Ureter (tissue), 1 donor: ENCODE results near the gene NDUFA11. TPM values are rescaled to one million over a fixed set of nuclear protein-coding genes. Genes with fewer than 3 reads are reported as not detected.

Experiments used
- DNase-seq: peaks from one replicate; pipeline ENCODE4 v3.0.0-alpha.2; 2020; ENCODE audit warnings: low spot score
- total RNA-seq: library from RNA; stranded (reverse); gene quantifications from one replicate; pipeline ENCODE4 v1.2.4, GENCODE V29; 2023
- donor health status: DM: yes; HTN: yes; CAD: no.

NDUFA11 gene
- total RNA-seq, 1 donor from 2014 or later, result 177 TPM

DNA sequence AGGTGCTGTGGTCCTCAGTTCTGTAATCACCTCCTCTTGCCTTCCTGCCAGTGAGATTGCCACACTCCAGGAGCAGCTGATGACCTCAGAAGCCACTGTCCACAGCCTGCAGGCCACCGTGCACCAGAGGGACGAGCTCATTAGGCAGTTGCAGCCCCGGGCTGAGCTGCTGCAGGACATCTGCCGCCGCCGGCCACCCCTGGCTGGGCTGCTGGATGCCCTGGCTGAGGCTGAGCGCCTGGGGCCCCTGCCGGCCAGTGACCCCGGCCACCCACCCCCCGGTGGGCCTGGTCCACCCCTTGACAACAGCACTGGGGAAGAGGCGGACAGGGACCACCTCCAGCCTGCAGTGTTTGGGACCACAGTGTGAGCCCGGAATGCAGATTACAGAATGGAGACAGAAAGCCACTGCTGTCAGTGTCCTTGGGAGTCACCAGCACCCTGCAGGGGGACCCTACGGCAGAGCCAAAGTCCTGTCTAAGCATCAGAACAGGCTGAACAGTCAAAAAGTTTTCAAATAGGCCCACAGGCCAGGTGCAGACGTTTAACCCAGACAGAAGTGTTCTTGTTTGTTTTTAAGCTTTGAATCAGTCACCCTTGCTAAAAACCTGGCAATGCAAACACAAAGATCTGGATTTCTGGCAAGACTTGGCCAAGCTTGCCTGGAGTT is 5.3 kb upstream of the NDUFA11 start:
- no peak for DNase-seq

DNA sequence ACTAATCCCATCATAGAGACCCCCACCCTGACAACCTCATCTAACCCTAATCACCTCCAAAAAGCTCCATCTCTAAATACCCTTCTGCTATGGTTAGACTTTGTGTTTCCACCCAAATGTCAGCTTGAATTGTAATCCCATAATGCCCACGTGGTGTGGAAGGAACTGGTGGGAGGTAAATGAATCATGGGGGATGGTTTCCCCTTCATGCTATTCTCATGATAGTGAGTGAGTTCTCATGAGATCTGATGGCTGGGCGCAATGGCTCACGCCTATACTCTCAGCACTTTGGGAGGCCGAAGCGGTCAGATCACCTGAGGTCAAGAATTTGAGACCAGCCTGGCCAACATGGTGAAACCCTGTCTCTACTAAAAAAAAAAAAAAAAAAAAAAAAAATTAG is 3.7 kb upstream of the NDUFA11 start:
- DNase-seq, result no peak

- DNase-seq, result no peak
These were observed 1.7 kb upstream of the NDUFA11 start for GRCh38 chr19:5905114-5905778.

GRCh38 chr19:5904352-5905113 is 943 bp upstream of the NDUFA11 start, which contains the start of gene VMAC:
Gene VMAC, plus strand, starts transcription at chr19:5904872. Its CDS starts 19 bp downstream, at chr19:5904891.
- peak; percentile 100 for DNase-seq

DNA sequence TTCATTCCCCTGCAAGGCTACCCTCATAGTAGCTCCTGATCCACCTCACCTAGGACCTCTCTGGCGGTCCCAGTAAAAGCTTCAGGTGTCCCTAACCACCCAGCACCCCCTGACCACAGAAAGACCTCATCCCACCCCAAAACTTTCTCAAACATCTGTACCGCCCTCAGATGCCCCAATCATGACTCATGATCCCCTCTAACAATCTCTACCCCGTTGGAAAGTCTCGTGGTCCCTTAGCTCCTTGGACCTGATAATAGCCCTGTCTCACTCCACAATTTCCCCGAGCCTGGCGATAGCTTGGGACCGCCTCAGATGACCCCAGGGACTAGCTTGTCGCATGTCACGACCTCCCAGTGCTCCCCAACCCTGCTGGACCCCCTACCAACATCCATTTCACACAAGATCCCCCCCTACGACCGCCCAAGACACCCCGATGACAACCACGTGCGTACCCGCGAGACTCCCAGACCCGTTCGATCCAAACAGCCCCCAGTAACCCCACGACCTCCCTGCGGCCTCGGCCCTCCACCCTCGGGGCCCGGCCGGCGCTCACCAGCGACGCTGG is 450 bp downstream of the NDUFA11 start:
- no peak for DNase-seq

GRCh38 chr19:5900976-5901375 is 2.6 kb downstream of the NDUFA11 start:
- DNase-seq, result no peak

DNA sequence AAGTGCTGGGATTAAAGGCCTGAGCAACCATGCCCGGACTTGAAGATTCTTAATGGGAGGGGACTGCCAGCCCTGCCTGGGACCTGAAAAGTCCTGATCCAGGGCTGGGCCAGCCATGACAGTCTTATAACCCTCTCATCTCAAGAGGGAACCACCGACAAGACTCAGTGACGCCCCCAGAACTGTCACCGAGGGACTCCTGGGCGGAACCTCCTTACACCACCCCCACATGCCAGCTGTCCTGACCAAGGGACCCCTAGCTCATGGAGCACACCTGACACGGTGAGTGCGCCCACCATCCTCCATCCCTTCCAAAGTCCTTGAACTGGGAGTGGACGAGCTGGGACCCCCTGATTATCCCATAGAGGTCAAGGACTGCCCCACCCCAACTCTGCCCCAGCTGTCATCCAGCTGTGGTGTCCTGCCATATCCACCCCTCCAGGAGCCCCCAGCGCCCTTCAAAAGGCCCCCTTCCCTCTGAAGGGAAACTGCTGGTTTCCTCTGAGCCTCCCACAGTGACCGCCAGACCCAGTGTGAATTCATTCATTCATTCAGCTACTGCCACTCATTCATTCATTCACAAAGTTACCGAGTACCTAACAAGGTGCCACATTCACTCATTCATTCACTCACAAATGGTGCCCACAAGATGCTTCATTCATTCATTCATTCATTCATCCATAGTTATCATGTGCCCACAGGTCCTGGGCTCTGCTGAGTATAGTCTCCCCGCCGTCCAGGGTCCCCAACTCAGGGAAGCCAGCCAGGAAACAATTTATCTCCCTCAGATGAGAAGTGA is 3.7 kb downstream of the NDUFA11 start:
- DNase-seq, result no peak

- DNase-seq, result no peak
These were observed 6.2 kb downstream of the NDUFA11 start for GRCh38 chr19:5897189-5897969.

- DNase-seq, result no peak
These were observed 7.1 kb downstream of the NDUFA11 start for GRCh38 chr19:5896365-5897076.

DNA sequence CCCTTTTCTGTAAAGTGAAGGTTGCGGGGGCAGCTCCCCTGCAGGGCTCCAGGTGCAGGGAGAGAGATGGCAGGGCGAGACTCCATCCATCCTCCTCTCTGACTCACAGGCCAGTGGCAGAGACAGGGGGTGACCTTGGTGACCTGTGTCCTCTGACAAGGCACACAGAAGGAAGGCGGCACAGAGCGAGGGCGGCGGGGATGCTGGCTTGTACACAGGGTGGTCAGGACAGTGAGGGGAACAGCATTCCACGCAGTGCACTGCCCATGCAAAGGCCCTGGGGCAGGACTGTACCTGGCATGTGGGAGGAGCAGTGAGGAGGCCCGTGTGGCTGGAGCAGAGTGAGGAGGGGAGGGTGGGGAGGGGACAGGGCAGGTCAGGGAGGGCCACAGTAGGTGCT is 7.7 kb downstream of the NDUFA11 start:
- no peak for DNase-seq

- no peak for DNase-seq
These were observed 8.2 kb downstream of the NDUFA11 start for GRCh38 chr19:5895409-5895808.

- no peak for DNase-seq
These were observed 8.8 kb downstream of the NDUFA11 start for GRCh38 chr19:5894704-5895349.

GRCh38 chr19:5893907-5894703 is 9.5 kb downstream of the NDUFA11 start:
- DNase-seq, result no peak

DNA sequence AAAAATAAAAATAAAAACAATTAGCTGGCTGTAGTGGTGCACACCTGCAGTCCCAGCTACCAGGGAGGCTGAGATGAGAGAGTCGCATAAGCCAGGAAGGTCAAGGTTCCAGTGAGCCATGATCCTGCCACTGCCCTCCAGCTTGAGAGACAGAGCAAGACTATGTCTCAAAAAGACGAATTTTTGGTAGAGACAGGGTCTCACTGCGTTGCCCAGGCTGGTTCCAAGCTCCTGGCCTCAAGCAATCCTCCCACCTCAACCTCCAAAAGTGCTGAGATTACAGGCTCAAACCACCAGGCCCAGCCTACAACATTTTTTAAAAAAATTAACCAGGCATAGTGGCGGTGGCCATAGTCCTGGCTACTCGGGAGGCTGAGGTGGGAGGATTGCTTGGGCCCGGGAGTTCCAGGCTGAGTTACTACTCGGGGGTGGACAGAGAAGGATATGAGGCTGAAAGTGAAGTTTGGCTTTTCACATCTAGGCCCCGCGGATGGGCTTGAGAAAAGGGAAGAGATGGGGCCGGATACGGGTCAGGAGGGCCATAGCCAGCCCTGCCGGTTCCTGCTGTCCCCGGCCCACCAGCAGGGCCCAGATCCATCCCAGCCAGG is 10.2 kb downstream of the NDUFA11 start:
- no peak for DNase-seq

- no peak for DNase-seq
These were observed 10.8 kb downstream of the NDUFA11 start for GRCh38 chr19:5892772-5893275.

GRCh38 chr19:5891938-5892771 is 11.4 kb downstream of the NDUFA11 start:
- DNase-seq, result no peak

DNA sequence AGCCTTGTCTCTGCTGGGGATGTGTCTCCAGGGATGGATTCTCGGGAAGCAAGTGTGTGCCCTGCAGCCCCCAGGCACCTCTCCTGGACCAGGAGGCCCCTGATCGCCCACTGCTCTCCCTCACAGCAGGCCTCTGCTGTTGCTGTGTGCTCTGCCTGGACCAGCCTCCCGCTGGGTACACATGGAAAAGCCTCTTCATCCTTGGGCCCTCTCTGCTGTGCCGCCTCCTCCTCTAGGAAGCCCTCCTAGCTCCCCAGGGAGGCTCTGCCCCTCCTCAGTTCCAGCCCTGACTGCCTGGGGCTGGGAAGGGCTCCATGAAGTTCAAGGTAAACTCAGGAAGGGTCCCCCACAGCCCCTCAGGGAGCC is 12.0 kb downstream of the NDUFA11 start:
- DNase-seq, result no peak
